HG02943 (cell line): ENCODE results near the gene ARHGAP44.

Source experiments
- ATAC-seq: cut with Tn5 transposase; IDR thresholded peaks from one replicate; pipeline ENCODE4 v1.9.1; 2021; ENCODE audit warnings: mild to moderate bottlenecking, low read depth, moderate library complexity; ENCODE audit not compliant: unreplicated experiment

The ARHGAP44 gene

GRCh38 chr17:12896180-12896785, 107.0 kb downstream of the ARHGAP44 start:
- ATAC-seq = no peak

GRCh38 chr17:12898110-12898509, 108.8 kb downstream of the ARHGAP44 start:
- no peak for ATAC-seq

GRCh38 chr17:12899604-12900003, 110.3 kb downstream of the ARHGAP44 start:
- no peak for ATAC-seq

DNA sequence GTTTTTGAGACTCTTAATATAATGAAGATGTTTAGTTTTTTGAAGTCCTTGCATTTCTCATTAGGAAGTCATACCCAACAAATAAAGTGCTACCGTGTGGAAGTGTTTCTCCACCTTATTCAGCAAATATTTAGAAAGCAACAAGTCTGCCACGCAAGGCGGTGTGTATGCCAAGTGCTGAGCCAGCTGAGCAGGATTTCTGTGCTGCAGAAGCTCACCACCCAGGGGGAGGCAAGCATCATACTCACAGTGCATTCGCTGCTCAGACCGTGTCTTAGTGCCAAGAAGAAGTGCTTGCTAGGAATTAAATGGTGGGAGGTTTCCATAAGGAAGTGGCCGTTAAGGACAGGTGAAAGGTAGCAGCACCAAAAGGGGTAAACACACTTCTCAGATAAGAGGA, 111.2 kb downstream of the ARHGAP44 start:
- no peak for ATAC-seq

DNA sequence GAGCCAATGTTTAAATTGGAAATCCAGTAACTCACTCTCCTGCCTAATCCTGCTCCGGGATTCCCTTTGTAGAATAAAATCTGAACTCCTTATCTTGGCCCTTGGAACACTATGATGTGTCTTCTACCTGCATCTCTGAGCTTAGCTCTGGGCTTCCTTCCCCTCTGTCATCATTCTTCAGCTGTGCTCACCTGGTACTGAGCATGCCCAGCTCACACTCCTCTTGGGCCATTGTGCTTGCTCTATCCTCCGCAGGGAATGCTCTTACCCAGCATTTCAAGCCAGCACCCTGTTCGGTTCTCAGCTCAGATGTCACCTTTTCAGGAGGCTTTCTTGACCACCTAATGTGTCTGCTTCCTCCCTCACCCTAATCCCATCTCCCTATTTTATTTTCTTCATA, 112.7 kb downstream of the ARHGAP44 start:
- ATAC-seq = no peak

GRCh38 chr17:12907477-12907876, 118.2 kb downstream of the ARHGAP44 start:
- no peak for ATAC-seq

- no peak for ATAC-seq
These were observed 119.7 kb downstream of the ARHGAP44 start for GRCh38 chr17:12909046-12909445.

GRCh38 chr17:12909511-12909910, 120.2 kb downstream of the ARHGAP44 start:
- no peak for ATAC-seq

- ATAC-seq = no peak
These were observed 121.9 kb downstream of the ARHGAP44 start for GRCh38 chr17:12911239-12911638.

GRCh38 chr17:12917399-12917798, 128.1 kb downstream of the ARHGAP44 start:
- no peak for ATAC-seq

- ATAC-seq = no peak
These were observed 128.8 kb downstream of the ARHGAP44 start for GRCh38 chr17:12918142-12918541.

GRCh38 chr17:12922120-12922519, 132.8 kb downstream of the ARHGAP44 start:
- no peak for ATAC-seq

DNA sequence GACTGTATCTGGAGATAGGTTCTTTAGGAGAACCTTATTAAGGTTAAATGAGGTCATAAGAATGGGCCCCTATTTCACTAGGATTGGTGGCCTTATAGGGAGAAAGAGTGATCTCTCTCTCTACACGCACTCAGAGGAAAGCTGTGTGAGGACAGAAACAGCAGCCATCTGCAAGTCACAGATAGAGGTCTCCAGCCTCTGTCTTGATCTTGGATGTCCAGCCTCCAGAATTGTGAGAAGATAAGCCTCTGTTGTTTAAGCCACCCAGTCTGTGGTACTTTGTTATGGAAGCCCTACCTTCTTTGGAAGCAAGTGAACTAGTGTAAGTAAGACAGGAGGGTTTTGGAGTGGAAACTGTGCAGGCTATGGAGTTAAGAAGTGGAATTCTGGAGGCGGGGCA, 135.3 kb downstream of the ARHGAP44 start:
- ATAC-seq = no peak

DNA sequence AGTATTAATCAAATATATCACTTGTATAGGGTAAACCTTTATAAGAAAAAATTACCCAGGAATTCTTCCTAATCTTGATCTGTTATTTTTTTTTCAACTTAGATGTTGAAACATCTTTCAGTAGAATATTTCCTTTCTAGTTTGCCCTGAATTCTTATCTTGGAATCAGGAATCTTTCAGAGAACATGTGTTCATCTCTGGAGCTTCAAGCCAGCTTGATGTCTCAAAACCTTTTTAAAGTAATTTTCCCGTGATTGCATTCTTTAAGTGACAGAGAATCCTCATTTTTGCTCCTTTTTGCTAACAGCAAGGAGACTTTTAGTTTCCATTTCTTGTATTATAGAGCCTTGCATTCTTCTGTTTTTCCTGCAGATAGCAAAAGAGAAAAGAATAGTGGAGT, 137.7 kb downstream of the ARHGAP44 start:
- ATAC-seq = no peak

DNA sequence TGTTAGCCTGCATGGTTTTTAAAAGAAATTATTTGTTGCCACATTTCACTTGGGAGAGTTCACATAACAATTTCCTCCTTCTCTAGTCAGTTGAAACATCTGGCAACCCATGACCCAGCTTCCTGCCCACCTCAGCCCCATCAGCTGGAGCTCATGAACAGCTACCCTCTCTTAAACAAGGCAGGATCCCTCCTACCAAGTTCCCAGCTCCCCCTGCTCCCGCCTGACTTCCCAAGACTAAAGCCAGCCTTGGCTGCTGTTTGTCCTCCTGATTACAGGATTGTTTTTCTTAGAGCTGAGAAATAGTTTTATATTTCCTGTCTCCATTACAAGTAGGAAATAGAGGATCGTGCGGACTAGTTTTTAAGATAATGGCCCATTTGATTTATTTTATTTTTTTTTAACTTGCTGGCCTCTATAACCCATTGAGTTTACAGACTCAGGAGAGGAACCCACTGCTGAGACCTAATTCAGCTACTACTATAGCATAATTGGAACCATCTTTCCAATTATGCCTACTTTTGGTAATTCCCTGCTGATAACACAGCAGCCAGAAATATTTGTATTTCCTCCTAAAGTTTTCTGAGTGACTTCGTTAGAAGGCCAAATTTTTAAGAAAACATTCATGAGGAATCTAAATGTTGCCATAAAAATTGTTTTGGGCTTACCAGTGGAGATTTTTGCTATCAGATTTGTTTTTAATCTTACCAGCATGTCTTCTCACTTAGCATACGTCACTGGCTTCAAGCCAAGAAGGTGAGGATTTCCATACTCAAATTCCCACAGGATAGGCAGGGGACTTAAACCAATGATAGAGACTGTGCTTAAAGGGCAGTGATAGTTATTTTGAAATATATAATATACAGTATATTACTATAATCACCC, 138.5 kb downstream of the ARHGAP44 start:
- ATAC-seq = no peak

GRCh38 chr17:12928736-12929135, 139.4 kb downstream of the ARHGAP44 start:
- ATAC-seq = no peak

GRCh38 chr17:12936501-12936900, 147.2 kb downstream of the ARHGAP44 start:
- no peak for ATAC-seq

- no peak for ATAC-seq
These were observed 151.4 kb downstream of the ARHGAP44 start for GRCh38 chr17:12940699-12941098.

DNA sequence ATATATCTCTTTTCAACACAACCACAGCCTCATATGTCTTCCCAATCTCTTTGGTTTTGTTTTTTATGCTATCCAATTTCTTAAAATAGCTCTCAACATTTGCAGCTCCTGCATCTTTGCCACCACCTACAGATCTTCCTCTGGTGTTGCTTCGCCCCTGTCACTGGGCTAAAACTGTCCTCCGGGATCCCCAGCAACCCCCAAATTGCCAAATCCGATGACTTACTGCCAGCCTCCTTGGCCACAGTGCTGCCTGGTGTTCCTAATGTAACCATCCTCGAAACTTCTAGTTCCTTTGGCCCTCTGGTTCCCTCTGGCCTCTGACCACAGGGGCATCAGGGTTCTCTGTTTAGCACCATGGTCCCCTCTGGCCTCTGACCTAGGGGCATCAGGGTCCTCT, 157.7 kb downstream of the ARHGAP44 start:
- ATAC-seq = no peak

DNA sequence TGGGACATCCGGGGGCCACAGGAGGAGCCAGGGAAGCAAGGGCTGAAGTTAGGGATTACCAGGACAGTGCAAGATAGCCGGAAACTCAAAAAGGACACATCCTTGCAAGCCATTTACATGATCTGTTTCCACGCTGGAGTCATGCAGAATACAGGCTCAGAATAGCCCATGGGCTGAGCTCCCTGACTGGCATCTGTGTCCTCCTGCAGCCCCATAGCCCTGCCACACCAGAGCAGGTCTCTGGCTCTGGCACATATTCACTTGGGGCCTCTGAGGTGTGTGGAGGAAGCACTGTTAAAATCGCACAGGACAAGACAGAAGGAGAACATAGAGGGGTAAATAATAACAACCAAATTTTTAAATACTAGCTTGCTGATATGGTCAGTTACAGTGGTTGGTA, 162.7 kb downstream of the ARHGAP44 start:
- ATAC-seq = no peak

GRCh38 chr17:12953156-12953555, 163.9 kb downstream of the ARHGAP44 start:
- ATAC-seq = no peak

DNA sequence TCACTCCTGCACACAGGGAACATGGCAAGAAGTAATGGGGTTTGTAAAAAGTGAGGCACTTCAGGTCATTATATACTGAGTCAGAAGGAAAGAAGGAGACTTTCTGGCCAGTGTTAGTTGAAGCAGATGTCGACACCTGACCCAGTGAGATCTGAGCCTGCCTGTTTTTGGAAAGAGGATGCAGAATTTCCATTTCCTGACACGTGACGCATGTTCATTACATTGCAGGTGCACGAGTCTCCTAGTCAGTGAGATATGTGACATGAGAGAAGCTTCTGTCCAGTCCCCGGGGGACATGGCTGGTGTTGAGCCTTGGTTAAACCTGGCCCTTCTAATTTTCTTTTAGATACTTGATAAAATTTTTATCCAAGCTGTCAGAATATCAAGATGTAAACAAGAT, 166.2 kb downstream of the ARHGAP44 start:
- no peak for ATAC-seq
